Fibroblast of the aortic adventitia (primary cell): ENCODE results near the gene CDC42BPG. TPM values are rescaled to one million over a fixed set of nuclear protein-coding genes. Genes with fewer than 3 reads are reported as not detected.

Experiments
- DNase-seq: peaks from one replicate; pipeline ENCODE4 v3.0.0-alpha.2; 2010; ENCODE audit warnings: low read depth
- H3K4me3 ChIP-seq: 2 replicates; pipeline ENCODE4 v1.5.1; 2011; ENCODE audit warnings: low read depth, mild to moderate bottlenecking, control low read depth, low read length, moderate library complexity
- CTCF ChIP-seq: IDR thresholded peaks from 2 replicates; pipeline ENCODE4 v1.5.1; 2011; ENCODE audit warnings: mild to moderate bottlenecking, low read length, control low read depth, inconsistent platforms; ENCODE audit not compliant: insufficient read depth
- total RNA-seq: library from RNA; depleted of rRNA; stranded (reverse); fragments of >200 nt; gene quantifications from 2 replicates; pipeline ENCODE4 v1.2.3, GENCODE V29; 2012; ENCODE audit warnings: low replicate concordance

The CDC42BPG gene
- total RNA-seq, 1 donor, result 0.09 TPM

- TF ChIP-seq CTCF, result no peak
- DNase-seq, result no peak
- no peak overlapping the region for H3K4me3 ChIP-seq
Observed at GRCh38 chr11:64857485-64857884, 13.0 kb upstream of the CDC42BPG start.

- no peak overlapping the region for H3K4me3 ChIP-seq
- TF ChIP-seq CTCF, result no peak
- peak; percentile 77 for DNase-seq
Observed at GRCh38 chr11:64856382-64857227, 12.2 kb upstream of the CDC42BPG start.

DNA sequence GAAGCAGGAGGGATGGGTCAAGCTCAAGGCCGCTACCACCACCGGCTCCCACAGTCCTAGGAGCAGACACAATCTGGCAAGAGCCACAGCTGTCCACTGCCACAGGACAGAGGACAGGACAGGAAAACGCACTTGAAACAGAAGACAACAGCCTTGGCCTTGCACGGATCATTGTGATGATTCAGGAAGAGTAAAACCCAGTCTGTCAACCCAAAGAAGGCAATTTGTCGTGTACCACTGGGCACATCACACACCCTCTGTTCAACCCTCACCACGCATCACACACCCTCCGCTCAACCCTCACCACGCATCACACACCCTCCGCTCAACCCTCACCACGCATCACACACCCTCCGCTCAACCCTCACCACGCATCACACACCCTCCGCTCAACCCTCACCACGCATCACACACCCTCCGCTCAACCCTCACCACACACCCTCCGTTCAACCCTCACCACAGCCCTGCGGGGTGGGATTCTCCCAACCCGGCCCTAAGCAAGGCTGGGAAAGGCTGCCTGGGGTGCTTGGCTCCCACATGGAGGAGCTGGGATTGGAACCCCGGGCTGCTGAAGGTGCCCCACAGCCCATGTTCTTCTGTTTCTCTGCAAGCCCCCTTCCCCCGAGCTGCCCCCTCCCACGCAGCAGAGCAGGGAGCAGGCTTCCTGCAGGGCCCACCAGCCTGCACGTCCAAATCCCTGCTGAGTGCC lies 11.3 kb upstream of the CDC42BPG start:
- no peak for TF ChIP-seq CTCF
- DNase-seq, result no peak
- H3K4me3 ChIP-seq, result no peak overlapping the region

DNA sequence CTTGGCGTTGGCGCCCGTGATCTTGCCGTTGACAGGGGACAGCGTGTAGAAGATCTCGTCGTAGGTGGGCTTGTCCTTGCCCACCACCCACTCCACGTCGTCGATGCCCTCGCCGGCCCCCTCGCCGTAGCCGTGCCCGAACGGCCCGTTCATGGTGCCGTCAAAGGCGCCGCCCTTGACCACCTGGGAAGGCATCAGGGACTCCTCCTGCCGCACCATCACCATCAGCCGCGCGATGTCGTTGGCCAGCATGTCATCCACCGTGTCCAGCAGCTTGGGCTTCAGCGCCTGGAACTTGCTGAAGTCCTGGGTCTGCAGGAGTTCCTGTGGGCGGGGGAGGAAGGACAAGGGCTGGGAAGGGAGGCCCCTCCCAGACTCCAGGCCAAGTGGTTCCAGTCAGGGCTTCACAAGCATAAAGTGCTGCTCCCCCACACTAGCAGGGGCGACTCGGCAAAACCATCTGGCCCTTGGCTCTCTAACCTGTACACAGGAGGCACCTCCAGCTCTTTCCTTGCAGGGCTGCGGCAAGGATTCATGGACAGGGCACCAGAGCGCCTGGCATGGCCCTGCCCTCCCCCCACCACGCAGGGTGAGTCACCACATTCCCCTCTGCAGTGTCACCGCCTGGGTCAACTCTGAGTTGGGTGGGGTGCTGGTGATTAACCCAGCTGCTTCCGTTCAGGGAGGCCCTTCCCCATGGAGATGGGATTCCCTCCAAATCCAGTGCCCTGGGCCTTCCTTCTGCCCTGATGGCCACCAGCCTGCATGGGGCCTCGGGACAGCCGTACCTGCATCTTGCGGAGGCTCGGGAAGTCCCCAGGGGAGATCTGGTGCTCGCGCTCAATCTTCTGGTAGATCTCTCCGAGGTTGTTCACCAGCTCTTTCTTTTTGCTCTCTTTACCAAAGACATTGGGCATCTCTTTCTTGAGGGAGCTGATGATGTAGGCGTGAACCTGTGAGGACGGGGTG lies 10.4 kb upstream of the CDC42BPG start:
- DNase-seq, result peak; percentile 92
- TF ChIP-seq CTCF, result no peak

DNA sequence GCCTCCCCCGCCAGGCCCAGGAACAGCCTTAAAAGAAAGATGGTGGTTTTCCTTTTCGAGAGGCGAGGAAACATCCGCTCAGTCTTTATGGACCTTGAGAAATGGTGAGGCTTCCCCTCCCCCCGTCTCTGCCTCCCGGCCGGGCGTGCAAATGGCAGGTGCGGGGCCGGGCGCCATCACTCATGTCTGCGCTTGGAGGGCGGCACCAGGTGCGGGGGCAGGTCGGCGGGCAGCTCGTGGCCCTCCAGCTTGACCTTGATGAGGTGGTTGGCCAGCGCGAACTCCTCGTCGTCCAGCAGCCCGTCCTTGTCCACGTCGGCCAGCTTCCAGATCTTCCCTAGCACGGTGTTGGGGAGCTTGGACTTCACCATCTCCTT lies 9.7 kb upstream of the CDC42BPG start:
- TF ChIP-seq CTCF, result no peak
- DNase-seq, result no peak
- no peak overlapping the region for H3K4me3 ChIP-seq

More for the DNA sequence above, 10.4 kb upstream of the CDC42BPG start:
- no peak overlapping the region for H3K4me3 ChIP-seq

GRCh38 chr11:64853709-64854108 lies 9.3 kb upstream of the CDC42BPG start:
- no peak overlapping the region for H3K4me3 ChIP-seq
- DNase-seq, result no peak
- no peak for TF ChIP-seq CTCF
